Measurements from ENCODE around the gene XRN2. TPM values are rescaled to one million over a fixed set of nuclear protein-coding genes. Genes with fewer than 3 reads are reported as not detected.
"Not testable (repeated sequence)": the region's sequence is repeated elsewhere in the genome, so short reads cannot be mapped to it uniquely, and the experiment has no call there.

Gene XRN2
- polyA plus RNA-seq, 1 experiment, result 48.9 TPM

DNA sequence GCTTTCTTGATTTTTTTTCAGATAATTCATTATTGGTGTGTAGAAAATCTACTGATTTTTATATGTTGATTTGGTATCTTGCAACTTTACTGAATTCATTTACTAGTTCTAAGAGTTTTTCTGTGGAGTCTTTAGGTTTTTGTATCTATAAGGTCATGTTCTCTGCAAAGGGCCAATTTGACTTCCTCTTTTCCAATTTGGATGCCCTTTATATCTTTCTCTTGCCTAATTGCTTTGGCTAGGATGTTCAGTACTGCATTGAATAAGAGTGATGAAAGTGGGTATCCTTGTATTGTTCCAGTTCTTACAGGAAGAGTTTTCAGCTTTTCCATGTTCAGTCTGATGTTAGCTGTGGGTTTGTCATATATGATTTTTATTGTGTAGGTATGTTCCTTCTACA lies 108.6 kb downstream of the XRN2 start:
- Histone ChIP-seq H3K27me3 (ENCODE audit: control insufficient read depth, insufficient read depth, low read length) (peaks cover 3% of the 10 kb centered on the region; the same call in 1 of the 2 replicates), H3K4me3 (ENCODE audit: low read depth, low read length) (no peak overlapping the region), H3K36me3 (ENCODE audit: control insufficient read depth, insufficient read depth, low read length) (no peaks in the 10 kb centered on the region)
- TF ChIP-seq, protein P1, sequence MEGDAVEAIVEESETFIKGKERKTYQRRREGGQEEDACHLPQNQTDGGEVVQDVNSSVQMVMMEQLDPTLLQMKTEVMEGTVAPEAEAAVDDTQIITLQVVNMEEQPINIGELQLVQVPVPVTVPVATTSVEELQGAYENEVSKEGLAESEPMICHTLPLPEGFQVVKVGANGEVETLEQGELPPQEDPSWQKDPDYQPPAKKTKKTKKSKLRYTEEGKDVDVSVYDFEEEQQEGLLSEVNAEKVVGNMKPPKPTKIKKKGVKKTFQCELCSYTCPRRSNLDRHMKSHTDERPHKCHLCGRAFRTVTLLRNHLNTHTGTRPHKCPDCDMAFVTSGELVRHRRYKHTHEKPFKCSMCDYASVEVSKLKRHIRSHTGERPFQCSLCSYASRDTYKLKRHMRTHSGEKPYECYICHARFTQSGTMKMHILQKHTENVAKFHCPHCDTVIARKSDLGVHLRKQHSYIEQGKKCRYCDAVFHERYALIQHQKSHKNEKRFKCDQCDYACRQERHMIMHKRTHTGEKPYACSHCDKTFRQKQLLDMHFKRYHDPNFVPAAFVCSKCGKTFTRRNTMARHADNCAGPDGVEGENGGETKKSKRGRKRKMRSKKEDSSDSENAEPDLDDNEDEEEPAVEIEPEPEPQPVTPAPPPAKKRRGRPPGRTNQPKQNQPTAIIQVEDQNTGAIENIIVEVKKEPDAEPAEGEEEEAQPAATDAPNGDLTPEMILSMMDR (IDR thresholded peaks at IDR 0.05; ENCODE audit: insufficient read depth, low read depth, low read length), result no peak
- CTCF ChIA-PET, result no interaction called here
- no peak for DNase-seq (ENCODE audit: low read depth)
- POLR2A ChIA-PET, result no interaction called here

DNA sequence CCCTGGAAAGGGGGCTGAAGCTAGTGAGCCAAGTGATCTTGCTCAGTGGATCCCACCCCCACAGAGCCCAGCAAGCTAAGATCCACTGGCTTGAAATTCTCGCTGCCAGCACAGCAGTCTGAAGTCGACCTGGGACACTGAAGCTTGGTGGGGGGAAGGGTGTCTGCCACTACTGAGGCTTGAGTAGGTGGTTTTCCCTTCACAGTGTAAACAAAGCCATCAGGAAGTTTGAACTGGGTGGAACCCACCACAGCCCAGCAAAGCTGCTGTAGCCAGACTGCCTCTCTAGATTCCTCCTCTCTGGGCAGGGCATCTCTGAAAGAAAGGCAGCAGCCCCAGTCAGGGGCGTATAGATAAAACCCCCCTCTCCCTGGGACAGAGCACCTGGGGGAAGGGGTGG lies 110.9 kb downstream of the XRN2 start:
- H3K27me3 ChIP-seq (ENCODE audit: control insufficient read depth, insufficient read depth, low read length); POLR2A ChIA-PET; DNase-seq (ENCODE audit: low read depth); H3K4me3 ChIP-seq (ENCODE audit: low read depth, low read length); H3K36me3 ChIP-seq (ENCODE audit: control insufficient read depth, insufficient read depth, low read length); CTCF ChIA-PET: not testable (repeated sequence)

DNA sequence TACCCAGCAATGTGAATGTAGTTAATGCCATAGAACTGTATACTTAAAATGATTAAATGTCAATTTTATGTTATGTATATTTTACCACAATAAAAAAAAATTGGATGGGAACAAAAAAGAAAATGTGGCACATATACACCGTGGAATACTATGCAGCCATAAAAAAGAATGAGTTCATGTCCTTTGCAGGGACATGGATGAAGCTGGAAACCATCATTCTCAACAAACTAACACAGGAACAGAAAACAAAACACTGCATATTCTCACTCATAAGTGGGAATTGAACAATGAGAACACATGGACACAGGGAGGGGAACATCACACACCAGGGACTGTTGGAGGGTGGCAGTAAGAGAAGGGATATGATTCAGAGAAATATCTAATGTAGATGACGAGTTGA lies 116.0 kb downstream of the XRN2 start:
- POLR2A ChIA-PET, result not testable (repeated sequence)

DNA sequence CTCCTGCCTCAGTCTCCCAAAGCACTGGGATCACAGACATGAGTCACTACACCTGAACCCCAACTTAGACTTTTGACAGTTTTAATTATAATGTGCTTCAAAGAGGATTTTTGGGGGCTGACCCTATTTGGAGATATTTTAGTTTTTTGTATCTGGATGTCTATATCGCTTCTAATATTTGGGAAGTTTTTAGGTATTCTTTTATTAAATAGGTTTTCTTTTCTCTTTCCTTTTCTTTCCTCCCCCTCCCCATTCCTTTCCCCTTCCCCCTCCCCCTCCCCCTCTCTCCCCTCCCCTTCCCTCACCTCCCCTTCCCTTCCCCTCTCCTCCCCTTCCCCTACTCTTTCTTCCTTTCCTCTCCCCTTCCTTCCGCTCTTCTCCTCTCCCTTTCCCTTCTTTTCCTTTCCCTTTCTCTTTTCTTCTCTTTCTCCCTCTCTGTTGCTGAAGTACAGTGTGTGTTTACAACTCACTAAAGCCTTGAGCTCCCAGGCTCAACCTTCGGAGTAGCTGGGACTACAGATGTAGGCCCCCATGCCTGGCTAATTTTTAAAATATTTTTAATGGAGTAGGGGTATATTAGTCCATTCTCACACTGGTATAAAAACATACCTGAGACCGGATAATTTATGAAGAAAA lies 118.6 kb downstream of the XRN2 start:
- Histone ChIP-seq H3K27me3 (ENCODE audit: control insufficient read depth, insufficient read depth, low read length) (no peaks in the 10 kb centered on the region), H3K36me3 (ENCODE audit: control insufficient read depth, insufficient read depth, low read length) (no peaks in the 10 kb centered on the region), H3K4me3 (ENCODE audit: low read depth, low read length) (no peak overlapping the region)
- TF ChIP-seq, protein P1 (IDR thresholded peaks at IDR 0.05; ENCODE audit: insufficient read depth, low read depth, low read length), result no peak
- ChIA-PET CTCF (interaction anchor here (0.6 to 1.4 kb wide), 2 partner anchors 84 to 904 kb away, joined by 3 to 4 read pairs; no protein-coding TSS in a partner anchor), POLR2A (no interaction called here)
- no peak for DNase-seq (ENCODE audit: low read depth)

More for the DNA sequence above, 116.0 kb downstream of the XRN2 start:
- H3K4me3 ChIP-seq (ENCODE audit: low read depth, low read length); H3K36me3 ChIP-seq (ENCODE audit: control insufficient read depth, insufficient read depth, low read length); CTCF ChIA-PET; H3K27me3 ChIP-seq (ENCODE audit: control insufficient read depth, insufficient read depth, low read length); DNase-seq (ENCODE audit: low read depth): not testable (repeated sequence)

DNA sequence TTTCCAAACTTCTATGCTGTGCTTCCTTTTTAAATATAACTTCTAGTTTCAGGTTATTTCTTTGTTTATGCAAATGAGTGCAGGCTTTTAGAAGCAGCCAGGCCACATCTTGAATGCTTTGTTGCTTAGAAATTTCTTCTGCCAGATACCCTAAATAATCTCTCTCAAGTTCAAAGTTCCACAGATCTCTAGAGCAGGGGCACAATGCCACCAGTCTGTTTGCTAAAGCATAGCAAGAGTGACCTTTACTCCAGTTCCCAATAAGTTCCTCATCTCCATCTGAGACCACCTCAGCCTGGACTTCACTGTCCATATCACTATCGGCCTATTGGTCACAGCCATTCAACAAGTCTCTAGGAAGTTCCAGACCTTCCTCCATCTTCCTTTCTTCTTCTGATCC lies 120.6 kb downstream of the XRN2 start:
- POLR2A ChIA-PET; H3K36me3 ChIP-seq (ENCODE audit: control insufficient read depth, insufficient read depth, low read length); H3K4me3 ChIP-seq (ENCODE audit: low read depth, low read length); CTCF ChIA-PET; DNase-seq (ENCODE audit: low read depth); H3K27me3 ChIP-seq (ENCODE audit: control insufficient read depth, insufficient read depth, low read length): not testable (repeated sequence)

DNA sequence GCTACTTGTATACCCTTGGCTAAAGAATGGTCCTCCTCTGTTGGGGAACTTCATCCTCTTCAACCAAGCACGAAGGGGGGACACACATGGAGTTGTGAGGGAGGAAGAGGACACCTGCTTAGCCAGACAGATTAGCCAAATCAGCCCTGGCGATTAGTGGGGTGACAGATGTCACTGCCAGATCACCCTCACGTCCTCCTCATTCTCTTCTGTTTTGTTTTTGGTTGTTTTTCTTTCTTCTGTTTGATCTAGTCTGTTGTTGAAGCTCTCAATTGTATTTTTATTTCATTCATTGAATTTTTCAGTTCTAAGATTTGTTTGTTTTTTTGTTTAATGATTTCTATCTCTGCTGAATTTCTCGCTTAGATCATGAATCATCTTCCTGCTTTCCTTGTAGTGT lies 121.7 kb downstream of the XRN2 start:
- Histone ChIP-seq H3K36me3 (ENCODE audit: control insufficient read depth, insufficient read depth, low read length) (no peaks in the 10 kb centered on the region), H3K4me3 (ENCODE audit: low read depth, low read length) (no peak overlapping the region), H3K27me3 (ENCODE audit: control insufficient read depth, insufficient read depth, low read length) (no peaks in the 10 kb centered on the region)
- POLR2A ChIA-PET, result no interaction called here
- TF ChIP-seq, protein P1 (IDR thresholded peaks at IDR 0.05; ENCODE audit: insufficient read depth, low read depth, low read length), result no peak
- no peak for DNase-seq (ENCODE audit: low read depth)
- CTCF ChIA-PET, result interaction anchor here (0.6 to 1.4 kb wide), 2 partner anchors 9 to 80 kb away, joined by 3 to 4 read pairs; no protein-coding TSS in a partner anchor

DNA sequence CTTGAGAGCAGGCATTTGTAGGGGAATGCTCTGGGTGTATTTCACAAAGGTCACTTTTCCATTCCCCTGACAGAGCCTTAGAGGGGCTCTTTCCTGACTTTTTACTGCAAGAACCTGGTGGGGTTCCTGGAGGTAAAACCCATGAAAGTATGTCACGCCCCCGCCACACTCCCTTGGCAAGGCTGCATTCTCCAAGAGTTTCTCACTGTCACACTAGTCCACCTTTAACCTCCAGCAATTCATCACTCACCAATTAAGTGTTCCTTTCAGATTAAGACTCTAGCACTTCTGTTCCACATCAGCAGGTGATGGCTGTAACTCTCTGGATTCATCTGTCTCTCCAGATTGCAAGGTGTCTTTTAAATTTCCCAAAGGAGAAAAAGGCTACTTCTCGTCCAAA lies 126.9 kb downstream of the XRN2 start:
- CTCF ChIA-PET, result no interaction called here
- no peak overlapping the region for H3K4me3 ChIP-seq (ENCODE audit: low read depth, low read length)
- POLR2A ChIA-PET, result no interaction called here
- DNase-seq (ENCODE audit: low read depth), result no peak
- H3K36me3 ChIP-seq (ENCODE audit: control insufficient read depth, insufficient read depth, low read length), result no peaks in the 10 kb centered on the region
- H3K27me3 ChIP-seq (ENCODE audit: control insufficient read depth, insufficient read depth, low read length), result no peaks in the 10 kb centered on the region
- TF ChIP-seq, protein P1 (IDR thresholded peaks at IDR 0.05; ENCODE audit: insufficient read depth, low read depth, low read length), result no peak

Data from BJ (cell line).